Body of pancreas (tissue), 4 donors: Measurements from ENCODE around the gene PTEN.

ENCODE experiments used
- POLR2A ChIP-seq, 3 donors: fragments of 450-650 bp; IDR thresholded peaks; one replicate each; pipeline ENCODE4 v1.6.1; 2016; ENCODE audit warnings: antibody characterized with exemption in 3 of 3, mild to moderate bottlenecking in 2 of 3
- TF ChIP-seq, protein P1 (sequence below), 7 experiments: fragments of 450-650 bp in 4 of 7; fragments of 200-600 bp in 3 of 7; sonication (generic) in 3 of 7; IDR thresholded peaks; one replicate each; pipeline ENCODE4 v1.5.1; 2016 to 2019; ENCODE audit warnings: antibody characterized with exemption in 7 of 7

DNA sequence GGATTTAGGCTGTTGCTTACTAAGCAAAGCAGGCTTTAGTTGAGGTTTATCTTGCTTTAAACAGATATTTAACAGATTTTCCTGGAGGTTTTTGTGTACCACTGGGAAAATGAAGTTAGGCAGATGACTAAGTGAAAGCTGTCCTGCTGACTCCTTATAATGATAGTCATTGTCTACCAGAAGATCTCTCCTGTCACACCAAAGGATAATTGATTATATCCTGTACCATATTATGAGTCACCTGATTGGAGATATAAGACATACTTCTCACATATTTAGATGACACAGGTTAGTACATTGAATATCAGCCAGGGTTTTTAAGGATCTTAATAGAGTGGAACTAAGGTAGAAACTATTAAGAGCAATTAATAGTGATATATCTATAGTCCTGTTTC, 68.4 kb downstream of the PTEN start:
- TF ChIP-seq, protein P1, sequence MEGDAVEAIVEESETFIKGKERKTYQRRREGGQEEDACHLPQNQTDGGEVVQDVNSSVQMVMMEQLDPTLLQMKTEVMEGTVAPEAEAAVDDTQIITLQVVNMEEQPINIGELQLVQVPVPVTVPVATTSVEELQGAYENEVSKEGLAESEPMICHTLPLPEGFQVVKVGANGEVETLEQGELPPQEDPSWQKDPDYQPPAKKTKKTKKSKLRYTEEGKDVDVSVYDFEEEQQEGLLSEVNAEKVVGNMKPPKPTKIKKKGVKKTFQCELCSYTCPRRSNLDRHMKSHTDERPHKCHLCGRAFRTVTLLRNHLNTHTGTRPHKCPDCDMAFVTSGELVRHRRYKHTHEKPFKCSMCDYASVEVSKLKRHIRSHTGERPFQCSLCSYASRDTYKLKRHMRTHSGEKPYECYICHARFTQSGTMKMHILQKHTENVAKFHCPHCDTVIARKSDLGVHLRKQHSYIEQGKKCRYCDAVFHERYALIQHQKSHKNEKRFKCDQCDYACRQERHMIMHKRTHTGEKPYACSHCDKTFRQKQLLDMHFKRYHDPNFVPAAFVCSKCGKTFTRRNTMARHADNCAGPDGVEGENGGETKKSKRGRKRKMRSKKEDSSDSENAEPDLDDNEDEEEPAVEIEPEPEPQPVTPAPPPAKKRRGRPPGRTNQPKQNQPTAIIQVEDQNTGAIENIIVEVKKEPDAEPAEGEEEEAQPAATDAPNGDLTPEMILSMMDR (IDR thresholded peaks at IDR 0.05), result no peak
- TF ChIP-seq POLR2A (IDR thresholded peaks at IDR 0.05), result no peak
